ENCODE data around the gene IQSEC1.

Gene IQSEC1

GRCh38 chr3:13105181-13105895 lies 32.1 kb upstream of the IQSEC1 start:
- FAIRE-seq, result peak; percentile 58
- no peak for DNase-seq (ENCODE audit: insufficient read length)
- TF ChIP-seq POLR2A (IDR thresholded peaks at IDR 0.05; ENCODE audit: low read depth, low read length) (no peak), TAF1 (IDR thresholded peaks at IDR 0.05; ENCODE audit: borderline replicate concordance, low read depth, low read length) (no peak), POLR2AphosphoS5 (IDR thresholded peaks at IDR 0.05; ENCODE audit: low read depth, low read length) (no peak)

- no peak for TF ChIP-seq TAF1 (IDR thresholded peaks at IDR 0.05; ENCODE audit: borderline replicate concordance, low read depth, low read length)
- TF ChIP-seq POLR2A (IDR thresholded peaks at IDR 0.05; ENCODE audit: low read depth, low read length), result no peak
- TF ChIP-seq POLR2AphosphoS5 (IDR thresholded peaks at IDR 0.05; ENCODE audit: low read depth, low read length), result no peak
- DNase-seq (ENCODE audit: insufficient read length) (no peak), FAIRE-seq (no peak)
These were observed 31.3 kb upstream of the IQSEC1 start for GRCh38 chr3:13104511-13104910.

GRCh38 chr3:13103416-13104058 lies 30.3 kb upstream of the IQSEC1 start:
- TF ChIP-seq POLR2A (IDR thresholded peaks at IDR 0.05; ENCODE audit: low read depth, low read length) (no peak), TAF1 (IDR thresholded peaks at IDR 0.05; ENCODE audit: borderline replicate concordance, low read depth, low read length) (no peak), POLR2AphosphoS5 (IDR thresholded peaks at IDR 0.05; ENCODE audit: low read depth, low read length) (no peak)
- FAIRE-seq (no peak), DNase-seq (ENCODE audit: insufficient read length) (no peak)

- FAIRE-seq, result no peak
- TF ChIP-seq POLR2A (IDR thresholded peaks at IDR 0.05; ENCODE audit: low read depth, low read length) (no peak), TAF1 (IDR thresholded peaks at IDR 0.05; ENCODE audit: borderline replicate concordance, low read depth, low read length) (no peak), POLR2AphosphoS5 (IDR thresholded peaks at IDR 0.05; ENCODE audit: low read depth, low read length) (no peak)
These were observed 29.4 kb upstream of the IQSEC1 start for GRCh38 chr3:13102386-13103345.

GRCh38 chr3:13099707-13100106 lies 26.5 kb upstream of the IQSEC1 start:
- no peak for DNase-seq (ENCODE audit: insufficient read length)
- no peak for FAIRE-seq
- no peak for TF ChIP-seq POLR2AphosphoS5 (IDR thresholded peaks at IDR 0.05; ENCODE audit: low read depth, low read length)
- TF ChIP-seq TAF1 (IDR thresholded peaks at IDR 0.05; ENCODE audit: borderline replicate concordance, low read depth, low read length), result no peak

More at GRCh38 chr3:13102386-13103345, 29.4 kb upstream of the IQSEC1 start:
- no peak for DNase-seq (ENCODE audit: insufficient read length)

- no peak for FAIRE-seq
- DNase-seq (ENCODE audit: insufficient read length), result no peak
- TF ChIP-seq POLR2A (IDR thresholded peaks at IDR 0.05; ENCODE audit: low read depth, low read length), result no peak
- no peak for TF ChIP-seq TAF1 (IDR thresholded peaks at IDR 0.05; ENCODE audit: borderline replicate concordance, low read depth, low read length)
- no peak for TF ChIP-seq POLR2AphosphoS5 (IDR thresholded peaks at IDR 0.05; ENCODE audit: low read depth, low read length)
These were observed 25.2 kb upstream of the IQSEC1 start for GRCh38 chr3:13098192-13098988.

GRCh38 chr3:13096356-13096755 lies 23.1 kb upstream of the IQSEC1 start:
- TF ChIP-seq POLR2AphosphoS5 (IDR thresholded peaks at IDR 0.05; ENCODE audit: low read depth, low read length) (no peak), POLR2A (IDR thresholded peaks at IDR 0.05; ENCODE audit: low read depth, low read length) (no peak), TAF1 (IDR thresholded peaks at IDR 0.05; ENCODE audit: borderline replicate concordance, low read depth, low read length) (no peak)
- FAIRE-seq, result no peak
- DNase-seq (ENCODE audit: insufficient read length), result no peak

GRCh38 chr3:13095408-13095937 lies 22.2 kb upstream of the IQSEC1 start:
- TF ChIP-seq TAF1 (IDR thresholded peaks at IDR 0.05; ENCODE audit: borderline replicate concordance, low read depth, low read length), result no peak
- no peak for TF ChIP-seq POLR2A (IDR thresholded peaks at IDR 0.05; ENCODE audit: low read depth, low read length)
- no peak for TF ChIP-seq POLR2AphosphoS5 (IDR thresholded peaks at IDR 0.05; ENCODE audit: low read depth, low read length)

GRCh38 chr3:13093687-13094086 lies 20.5 kb upstream of the IQSEC1 start:
- no peak for FAIRE-seq

More at GRCh38 chr3:13095408-13095937, 22.2 kb upstream of the IQSEC1 start:
- FAIRE-seq (no peak), DNase-seq (ENCODE audit: insufficient read length) (no peak)

More at GRCh38 chr3:13093687-13094086, 20.5 kb upstream of the IQSEC1 start:
- TF ChIP-seq POLR2AphosphoS5 (IDR thresholded peaks at IDR 0.05; ENCODE audit: low read depth, low read length) (no peak), POLR2A (IDR thresholded peaks at IDR 0.05; ENCODE audit: low read depth, low read length) (no peak)
- no peak for DNase-seq (ENCODE audit: insufficient read length)

Data from GM12892 (cell line).